Measurements from ENCODE around the gene CST7. TPM values are rescaled to one million over a fixed set of nuclear protein-coding genes. Genes with fewer than 3 reads are reported as not detected.
A peak's percentile ranks its signal among the peaks of the same experiment; 100 is the strongest.

The CST7 gene
- total RNA-seq, 1 donor from 2014 or later, result not detected

GRCh38 chr20:24949756-24950127 lies 673 bp downstream of the CST7 start:
- Mint-ChIP-seq H3K27ac (ENCODE audit: unreplicated experiment) (no peak overlapping the region), H3K36me3 (ENCODE audit: unreplicated experiment) (peaks cover 19% of the 10 kb centered on the region), H3K4me1 (ENCODE audit: low read depth, unreplicated experiment) (peaks cover 16% of the 10 kb centered on the region), H3K4me3 (ENCODE audit: unreplicated experiment) (no peak overlapping the region), H3K27me3 (ENCODE audit: unreplicated experiment) (peaks cover 3% of the 10 kb centered on the region), H3K9me3 (ENCODE audit: unreplicated experiment) (peaks cover 11% of the 10 kb centered on the region)
- TF ChIP-seq, protein P1, sequence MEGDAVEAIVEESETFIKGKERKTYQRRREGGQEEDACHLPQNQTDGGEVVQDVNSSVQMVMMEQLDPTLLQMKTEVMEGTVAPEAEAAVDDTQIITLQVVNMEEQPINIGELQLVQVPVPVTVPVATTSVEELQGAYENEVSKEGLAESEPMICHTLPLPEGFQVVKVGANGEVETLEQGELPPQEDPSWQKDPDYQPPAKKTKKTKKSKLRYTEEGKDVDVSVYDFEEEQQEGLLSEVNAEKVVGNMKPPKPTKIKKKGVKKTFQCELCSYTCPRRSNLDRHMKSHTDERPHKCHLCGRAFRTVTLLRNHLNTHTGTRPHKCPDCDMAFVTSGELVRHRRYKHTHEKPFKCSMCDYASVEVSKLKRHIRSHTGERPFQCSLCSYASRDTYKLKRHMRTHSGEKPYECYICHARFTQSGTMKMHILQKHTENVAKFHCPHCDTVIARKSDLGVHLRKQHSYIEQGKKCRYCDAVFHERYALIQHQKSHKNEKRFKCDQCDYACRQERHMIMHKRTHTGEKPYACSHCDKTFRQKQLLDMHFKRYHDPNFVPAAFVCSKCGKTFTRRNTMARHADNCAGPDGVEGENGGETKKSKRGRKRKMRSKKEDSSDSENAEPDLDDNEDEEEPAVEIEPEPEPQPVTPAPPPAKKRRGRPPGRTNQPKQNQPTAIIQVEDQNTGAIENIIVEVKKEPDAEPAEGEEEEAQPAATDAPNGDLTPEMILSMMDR (IDR thresholded peaks at IDR 0.05; ENCODE audit: partially characterized antibody, unreplicated experiment), result no peak
- DNase-seq, result no peak

- Mint-ChIP-seq H3K4me1 (ENCODE audit: low read depth, unreplicated experiment) (peaks cover 19% of the 10 kb centered on the region), H3K4me3 (ENCODE audit: unreplicated experiment) (no peak overlapping the region), H3K36me3 (ENCODE audit: unreplicated experiment) (peaks cover 15% of the 10 kb centered on the region), H3K27me3 (ENCODE audit: unreplicated experiment) (peaks cover 3% of the 10 kb centered on the region), H3K9me3 (ENCODE audit: unreplicated experiment) (peaks cover 11% of the 10 kb centered on the region), H3K27ac (ENCODE audit: unreplicated experiment) (peak overlapping the region; percentile 33)
- DNase-seq, result no peak
- TF ChIP-seq, protein P1 (IDR thresholded peaks at IDR 0.05; ENCODE audit: partially characterized antibody, unreplicated experiment), result no peak
These were observed 1.2 kb downstream of the CST7 start for GRCh38 chr20:24950128-24950835.

DNA sequence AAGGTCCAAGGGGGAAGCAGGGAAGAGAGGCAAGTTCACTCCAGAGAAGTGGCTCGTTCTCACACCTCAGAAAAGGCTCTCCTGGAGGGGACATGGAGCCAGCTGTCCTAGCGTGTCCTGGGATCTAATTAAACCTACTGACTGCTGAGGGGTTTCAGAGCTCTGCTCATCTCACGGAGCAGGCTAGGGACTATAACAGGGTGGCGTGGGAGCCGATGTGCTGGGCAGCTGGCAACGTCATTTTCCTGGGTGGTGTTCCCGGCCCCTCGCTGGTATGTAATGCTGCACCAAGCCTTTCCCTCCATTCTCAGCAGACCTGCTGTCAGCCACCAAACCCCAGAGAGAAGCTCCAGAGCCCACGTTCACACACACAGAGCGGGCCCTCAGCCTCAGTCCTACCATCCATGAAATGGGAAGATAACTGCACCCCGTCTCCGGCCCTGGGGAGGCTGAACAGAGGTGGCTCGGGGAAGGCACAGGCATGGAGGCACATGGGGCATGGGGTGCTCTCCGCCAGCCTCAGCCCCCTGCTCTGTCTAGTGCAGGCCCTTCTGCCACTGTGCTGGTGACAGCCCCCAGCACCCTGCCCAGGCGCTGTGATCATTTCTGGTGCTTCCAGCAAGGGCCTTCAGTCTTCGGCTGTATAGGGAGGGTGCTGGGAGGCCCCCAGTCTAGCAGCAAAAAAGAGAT lies 1.9 kb downstream of the CST7 start:
- peaks cover 8% of the 10 kb centered on the region for H3K9me3 Mint-ChIP-seq (ENCODE audit: unreplicated experiment)
- H3K4me1 Mint-ChIP-seq (ENCODE audit: low read depth, unreplicated experiment), result peaks cover 19% of the 10 kb centered on the region
- no peak for DNase-seq
- TF ChIP-seq, protein P1 (IDR thresholded peaks at IDR 0.05; ENCODE audit: partially characterized antibody, unreplicated experiment), result no peak
- no peak overlapping the region for H3K4me3 Mint-ChIP-seq (ENCODE audit: unreplicated experiment)
- H3K27ac Mint-ChIP-seq (ENCODE audit: unreplicated experiment), result peak overlapping the region; percentile 33
- peaks cover 3% of the 10 kb centered on the region for H3K27me3 Mint-ChIP-seq (ENCODE audit: unreplicated experiment)
- peaks cover 9% of the 10 kb centered on the region for H3K36me3 Mint-ChIP-seq (ENCODE audit: unreplicated experiment)

- no peak for DNase-seq
- Mint-ChIP-seq H3K36me3 (ENCODE audit: unreplicated experiment) (peaks cover 8% of the 10 kb centered on the region), H3K27me3 (ENCODE audit: unreplicated experiment) (peaks cover 3% of the 10 kb centered on the region), H3K4me3 (ENCODE audit: unreplicated experiment) (peak overlapping the region; percentile 62), H3K9me3 (ENCODE audit: unreplicated experiment) (peaks cover 8% of the 10 kb centered on the region), H3K27ac (ENCODE audit: unreplicated experiment) (peak overlapping the region; percentile 59), H3K4me1 (ENCODE audit: low read depth, unreplicated experiment) (peaks cover 19% of the 10 kb centered on the region)
- TF ChIP-seq, protein P1 (IDR thresholded peaks at IDR 0.05; ENCODE audit: partially characterized antibody, unreplicated experiment), result no peak
These were observed 2.5 kb downstream of the CST7 start for GRCh38 chr20:24951536-24952083.

Data from glutamatergic neuron (in vitro differentiated cells).